Caco-2 (cell line): ENCODE measurements around the gene HRK. TPM values are rescaled to one million over a fixed set of nuclear protein-coding genes. Genes with fewer than 3 reads are reported as not detected.

Experiments
- BruUV-seq: library from RNA; stranded (reverse); fragments of 400-500 nt; replicated peaks from 2 replicates; lab custom pipeline; 2021; lab: Mats Ljungman, UMichigan
- CTCF ChIA-PET: fragments of 300-600 bp; sonication (Branson Sonifier 250); formaldehyde crosslinking; loops from one replicate; lab custom pipeline; 2022; ENCODE audit warnings: antibody characterized with exemption; lab: Charles Lee
- POLR2A ChIA-PET: fragments of 300-600 bp; sonication (Branson Sonifier 250); formaldehyde crosslinking; loops from one replicate; lab custom pipeline; 2022; ENCODE audit warnings: antibody characterized with exemption; lab: Charles Lee
- DNase-seq, 2 experiments: peaks; one replicate each; pipeline versions ENCODE4 v3.0.0 to v3.0.0-alpha.2; 2020 to 2022
- H3K27me3 ChIP-seq: replicated peaks from 2 replicates; pipeline ENCODE4 v1.6.0; 2011; ENCODE audit warnings: low read length; ENCODE audit not compliant: control insufficient read depth, insufficient read depth
- H3K36me3 ChIP-seq: 2 replicates; pipeline ENCODE4 v1.5.1; 2011; ENCODE audit warnings: low read length; ENCODE audit not compliant: control insufficient read depth, insufficient read depth
- H3K4me1 ChIP-seq: fragments of 250-450 bp; sonication (Bioruptor Pico); 2 replicates; pipeline ENCODE4 v1.5.1; 2020; ENCODE audit warnings: mild to moderate bottlenecking
- H3K4me3 ChIP-seq: 2 replicates; pipeline ENCODE4 v1.5.1; 2011; ENCODE audit warnings: low read depth, mild to moderate bottlenecking, control low read depth, low read length
- H3K9me3 ChIP-seq: fragments of 250-450 bp; sonication (Bioruptor Pico); 2 replicates; pipeline ENCODE4 v1.5.1; 2020; ENCODE audit warnings: mild to moderate bottlenecking, moderate library complexity
- H3K27ac Mint-ChIP-seq: one replicate; pipeline ENCODE4 v1.8.0; 2022; ENCODE audit warnings: mixed read lengths; ENCODE audit not compliant: unreplicated experiment
- H3K27me3 Mint-ChIP-seq: one replicate; pipeline ENCODE4 v1.8.0; 2022; ENCODE audit warnings: mixed read lengths; ENCODE audit not compliant: insufficient read depth, unreplicated experiment
- H3K36me3 Mint-ChIP-seq: one replicate; pipeline ENCODE4 v1.8.0; 2022; ENCODE audit warnings: mild to moderate bottlenecking, mixed read lengths; ENCODE audit not compliant: insufficient read depth, unreplicated experiment
- H3K4me1 Mint-ChIP-seq: one replicate; pipeline ENCODE4 v1.8.0; 2022; ENCODE audit warnings: low read depth, mixed read lengths; ENCODE audit not compliant: unreplicated experiment
- H3K4me3 Mint-ChIP-seq: one replicate; pipeline ENCODE4 v1.8.0; 2022; ENCODE audit warnings: mild to moderate bottlenecking, moderate library complexity, mixed read lengths; ENCODE audit not compliant: unreplicated experiment
- H3K9me3 Mint-ChIP-seq: one replicate; pipeline ENCODE4 v1.8.0; 2022; ENCODE audit warnings: mixed read lengths; ENCODE audit not compliant: unreplicated experiment
- CTCF ChIP-seq, 2 experiments: fragments of 200-600 bp in 1 of 2; IDR thresholded peaks; 1 replicate in 1 of 2; 2 replicates in 1 of 2; pipeline versions ENCODE4 v1.5.1 to v1.8.0; 2011 to 2022; ENCODE audit warnings: antibody characterized with exemption in 1 of 2, control low read depth in 1 of 2, inconsistent platforms in 1 of 2, low read depth in 1 of 2, low read length in 1 of 2, mild to moderate bottlenecking in 1 of 2, moderate library complexity in 1 of 2; ENCODE audit not compliant: insufficient read depth in 1 of 2, severe bottlenecking in 1 of 2, unreplicated experiment in 1 of 2
- intact Hi-C: fragments of 100-400 bp; cut with micrococcal nuclease; formaldehyde crosslinking; loops from one replicate; pipeline ENCODE4 v1.10.0; 2022; ENCODE audit not compliant: unreplicated experiment
- total RNA-seq: library from RNA; stranded (reverse); gene quantifications from 2 replicates; pipeline ENCODE4 v1.2.3, GENCODE V29; 2022

The HRK gene
- total RNA-seq, 1 experiment from 2014 or later: 0.61 TPM

- Mint-ChIP-seq H3K4me3 (no peak overlapping the region), H3K27me3 (no peaks in the 10 kb centered on the region), H3K4me1 (peaks cover 15% of the 10 kb centered on the region), H3K27ac (peak overlapping the region; percentile 39), H3K36me3 (peaks cover 19% of the 10 kb centered on the region), H3K9me3 (no peaks in the 10 kb centered on the region)
- intact Hi-C loops: no loop called here
- DNase-seq: no peak
- H3K9me3 ChIP-seq: no peaks in the 10 kb centered on the region
- ChIA-PET CTCF (interaction anchor here (0.6 kb wide), 1 partner anchor 866 kb away, joined by 4 read pairs; no protein-coding TSS in a partner anchor), POLR2A (no interaction called here)
- H3K4me1 ChIP-seq: no peaks in the 10 kb centered on the region; the same call in 1 of the 2 replicates
- TF ChIP-seq CTCF (IDR thresholded peaks at IDR 0.05; ENCODE audit: insufficient read depth in 1 of 2, low read depth in 1 of 2, low read length in 1 of 2, severe bottlenecking in 1 of 2, unreplicated experiment in 1 of 2): no peak
- no peaks in the 10 kb centered on the region for H3K27me3 ChIP-seq
- H3K4me3 ChIP-seq: no peak overlapping the region
- H3K36me3 ChIP-seq: no peaks in the 10 kb centered on the region
- BruUV-seq: no TSS peak
Measured at GRCh38 chr12:116821291-116821690, 60.0 kb downstream of the HRK start.

GRCh38 chr12:116820064-116820656 lies 61.1 kb downstream of the HRK start:
- no peak for DNase-seq
- H3K36me3 Mint-ChIP-seq: peaks cover 19% of the 10 kb centered on the region
- H3K4me1 Mint-ChIP-seq: peaks cover 15% of the 10 kb centered on the region
- POLR2A ChIA-PET: no interaction called here
- H3K4me3 ChIP-seq: no peak overlapping the region
- H3K36me3 ChIP-seq: no peaks in the 10 kb centered on the region
- H3K9me3 ChIP-seq: no peaks in the 10 kb centered on the region
- CTCF ChIA-PET: no interaction called here
- peak overlapping the region; percentile 39 for H3K27ac Mint-ChIP-seq
- H3K27me3 ChIP-seq: no peaks in the 10 kb centered on the region
- intact Hi-C loops: no loop called here
- H3K27me3 Mint-ChIP-seq: no peaks in the 10 kb centered on the region
- peak overlapping the region; percentile 83 for H3K4me3 Mint-ChIP-seq
- no TSS peak for BruUV-seq
- TF ChIP-seq CTCF (IDR thresholded peaks at IDR 0.05; ENCODE audit: insufficient read depth in 1 of 2, low read depth in 1 of 2, low read length in 1 of 2, severe bottlenecking in 1 of 2, unreplicated experiment in 1 of 2): no peak
- no peaks in the 10 kb centered on the region; the same call in 1 of the 2 replicates for H3K4me1 ChIP-seq
- no peaks in the 10 kb centered on the region for H3K9me3 Mint-ChIP-seq

- intact Hi-C loops: loop anchor here (1.0 kb wide), 1 partner anchor 83 kb away; no protein-coding TSS in a partner anchor
- peak overlapping the region; percentile 39 for H3K27ac Mint-ChIP-seq
- Histone ChIP-seq H3K4me1 (no peaks in the 10 kb centered on the region; the same call in 1 of the 2 replicates), H3K9me3 (no peaks in the 10 kb centered on the region), H3K4me3 (peak overlapping the region; percentile 92), H3K27me3 (no peaks in the 10 kb centered on the region), H3K36me3 (no peaks in the 10 kb centered on the region)
- TSS peak; percentile 83 for BruUV-seq
- H3K36me3 Mint-ChIP-seq: peaks cover 19% of the 10 kb centered on the region
- no peak for TF ChIP-seq CTCF (IDR thresholded peaks at IDR 0.05; ENCODE audit: insufficient read depth in 1 of 2, low read depth in 1 of 2, low read length in 1 of 2, severe bottlenecking in 1 of 2, unreplicated experiment in 1 of 2)
- H3K9me3 Mint-ChIP-seq: no peaks in the 10 kb centered on the region
- peaks cover 15% of the 10 kb centered on the region for H3K4me1 Mint-ChIP-seq
- H3K4me3 Mint-ChIP-seq: peak overlapping the region; percentile 83
- ChIA-PET CTCF (interaction anchor here (0.6 kb wide), 1 partner anchor 62 kb away, joined by 4 read pairs; the partner anchor contains the start of gene HRK), POLR2A (no interaction called here)
- peak; percentile 91 to 93 for DNase-seq
- no peaks in the 10 kb centered on the region for H3K27me3 Mint-ChIP-seq
Measured at GRCh38 chr12:116818948-116819832, 62.1 kb downstream of the HRK start.
